Stimulated activated CD8-positive, alpha-beta memory T cell treated with anti-CD3 and anti-CD28 coated beads, Interleukin-7, amount 100 ng/mL, for 24 hours (primary cell): ENCODE data around the gene C11orf24.
"Not testable (repeated sequence)": the region's sequence is repeated elsewhere in the genome, so short reads cannot be mapped to it uniquely, and the experiment has no call there.

Source experiments
- DNase-seq: peaks from one replicate; pipeline ENCODE4 v3.0.0-alpha.2; 2020; ENCODE audit warnings: low read depth

The C11orf24 gene

DNA sequence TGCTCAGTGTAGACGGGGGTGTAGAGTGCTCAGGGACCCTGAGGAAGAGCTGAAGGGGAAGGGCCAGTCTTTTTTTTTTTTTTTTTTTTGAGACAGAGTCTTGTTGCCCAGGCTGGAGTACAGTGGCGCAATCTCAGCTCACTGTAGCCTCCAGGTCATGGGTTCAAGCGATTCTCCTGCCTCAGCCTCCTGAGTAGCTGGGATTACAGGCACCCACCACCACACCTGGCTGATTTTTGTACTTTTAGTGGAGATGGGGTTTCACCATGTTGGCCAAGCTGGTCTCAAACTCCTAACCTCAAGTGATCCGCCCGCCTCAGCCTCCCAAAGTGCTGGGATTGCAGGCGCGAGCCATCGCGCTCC is 27.7 kb upstream of the C11orf24 start:
- not testable (repeated sequence) for DNase-seq

DNA sequence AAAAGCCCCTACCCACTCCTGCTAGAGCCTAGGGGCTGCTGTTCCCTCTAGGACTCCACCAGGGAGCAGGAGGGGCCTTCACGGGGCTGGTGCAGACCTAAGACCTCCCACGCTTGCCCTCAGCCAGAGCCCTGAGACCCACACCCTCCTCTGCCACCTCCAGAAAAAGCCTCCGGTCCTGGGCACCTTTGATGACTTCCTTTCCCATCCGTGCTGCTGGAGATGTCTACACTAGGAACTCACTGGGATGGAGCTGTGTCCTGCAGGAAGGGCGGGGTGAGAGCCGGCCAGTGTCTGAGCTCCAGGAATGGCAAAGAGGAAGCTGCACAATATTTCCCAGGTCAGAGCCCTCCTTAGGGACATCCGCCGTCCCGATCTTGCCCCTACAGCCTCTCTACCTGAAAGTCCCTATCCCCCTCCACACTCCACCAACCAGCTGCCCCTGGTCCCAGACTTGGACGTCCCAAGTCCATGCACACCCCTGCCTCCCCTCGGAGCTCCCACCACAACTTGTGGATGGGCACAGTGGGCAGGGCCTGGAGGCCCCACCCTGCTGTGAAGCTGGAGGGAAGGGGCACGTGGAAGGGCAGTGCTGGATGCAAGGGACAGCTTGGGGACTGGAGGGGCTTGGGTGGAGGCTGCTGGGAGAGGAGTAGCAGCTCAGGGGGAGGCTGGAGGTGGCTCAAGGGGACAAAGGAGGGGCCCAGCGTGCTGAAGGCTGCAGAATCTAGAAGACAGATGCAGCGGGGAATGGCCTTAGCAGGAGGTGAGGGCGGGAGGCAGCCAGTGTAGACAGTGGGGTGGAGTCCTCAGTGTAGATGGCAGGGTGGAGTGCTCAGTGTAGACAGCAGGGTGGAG is 27.1 kb upstream of the C11orf24 start:
- DNase-seq = no peak

GRCh38 chr11:68297812-68298658 is 26.3 kb upstream of the C11orf24 start:
- DNase-seq = peak; percentile 46

- no peak for DNase-seq
Measured at GRCh38 chr11:68297494-68297811, 25.7 kb upstream of the C11orf24 start.

- DNase-seq = no peak
Measured at GRCh38 chr11:68297052-68297378, 25.2 kb upstream of the C11orf24 start.

- DNase-seq = no peak
Measured at GRCh38 chr11:68296344-68297051, 24.7 kb upstream of the C11orf24 start.

DNA sequence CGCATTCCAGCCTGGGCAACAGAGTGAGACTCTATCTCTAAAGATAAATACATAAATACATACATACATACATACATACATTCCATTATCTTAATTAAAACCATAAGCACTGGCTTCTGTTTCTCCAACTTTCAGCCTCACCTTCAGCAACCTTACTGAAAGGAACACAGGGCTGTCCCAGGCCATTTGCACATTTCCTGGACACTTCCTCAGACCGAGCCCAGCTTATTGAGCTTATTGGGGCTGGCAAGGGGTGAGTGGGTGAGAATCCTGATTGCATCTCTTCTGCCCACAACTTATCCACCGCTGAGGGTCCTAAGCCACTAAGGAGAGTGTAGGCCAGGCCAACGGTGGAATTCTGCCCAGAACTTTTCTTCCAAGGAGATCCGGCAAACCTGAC is 24.2 kb upstream of the C11orf24 start:
- DNase-seq = no peak

GRCh38 chr11:68295271-68295670 is 23.5 kb upstream of the C11orf24 start:
- no peak for DNase-seq

DNA sequence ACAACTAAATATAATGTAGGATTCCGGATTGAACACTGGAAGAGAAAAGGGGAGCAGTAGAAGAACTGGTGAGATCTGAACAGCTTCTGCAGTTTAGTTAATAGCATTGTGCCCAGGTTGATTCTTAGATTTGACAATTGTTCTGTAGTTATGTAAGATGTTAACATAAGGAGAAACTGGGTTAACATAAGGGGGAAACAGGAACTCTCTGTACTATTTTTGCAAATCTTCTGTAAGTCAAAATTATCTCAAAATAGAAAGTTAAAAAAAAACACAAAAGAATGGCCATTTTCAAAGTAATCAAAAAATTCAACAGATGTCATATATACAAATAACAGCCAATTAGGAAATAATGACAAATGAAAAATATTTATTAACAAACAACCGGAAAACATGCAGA is 21.9 kb upstream of the C11orf24 start:
- DNase-seq = no peak

DNA sequence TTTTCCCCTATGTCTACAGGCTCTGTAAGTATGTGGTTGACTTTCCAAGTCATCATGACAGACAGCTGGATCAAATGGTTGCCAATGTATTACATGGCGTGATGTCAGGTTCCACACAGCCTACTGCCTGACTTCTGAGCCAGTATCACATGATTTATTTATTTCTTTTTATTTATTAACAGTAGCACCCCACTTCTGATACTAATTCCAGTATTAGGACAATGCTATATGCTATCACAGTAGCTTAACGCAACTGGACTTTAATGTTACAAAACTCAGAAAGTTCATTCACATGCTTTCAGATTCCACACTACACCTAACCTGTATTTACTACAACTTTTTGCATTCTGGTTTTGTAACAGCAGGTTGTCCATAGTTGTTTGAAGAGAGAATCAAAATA is 17.7 kb upstream of the C11orf24 start:
- DNase-seq = no peak

DNA sequence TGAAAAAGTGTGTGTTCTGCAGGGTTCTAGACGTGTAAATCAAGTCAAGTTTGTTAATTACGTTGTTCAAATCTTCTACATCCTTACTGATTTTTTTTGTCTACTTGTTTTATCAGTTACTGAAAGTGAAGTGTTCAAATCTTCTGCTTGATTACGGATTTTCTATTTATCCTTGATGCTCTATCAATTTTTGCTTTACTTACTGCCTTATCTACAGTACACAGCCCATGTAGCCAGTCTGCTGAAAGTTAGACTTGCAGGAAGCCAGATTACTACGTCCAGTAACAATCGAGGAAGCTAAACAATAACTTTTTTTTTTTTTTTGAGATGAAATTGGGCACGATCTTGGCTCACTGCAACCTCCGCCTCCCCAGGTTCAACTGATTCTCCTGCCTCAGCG is 15.6 kb upstream of the C11orf24 start:
- DNase-seq = no peak

DNA sequence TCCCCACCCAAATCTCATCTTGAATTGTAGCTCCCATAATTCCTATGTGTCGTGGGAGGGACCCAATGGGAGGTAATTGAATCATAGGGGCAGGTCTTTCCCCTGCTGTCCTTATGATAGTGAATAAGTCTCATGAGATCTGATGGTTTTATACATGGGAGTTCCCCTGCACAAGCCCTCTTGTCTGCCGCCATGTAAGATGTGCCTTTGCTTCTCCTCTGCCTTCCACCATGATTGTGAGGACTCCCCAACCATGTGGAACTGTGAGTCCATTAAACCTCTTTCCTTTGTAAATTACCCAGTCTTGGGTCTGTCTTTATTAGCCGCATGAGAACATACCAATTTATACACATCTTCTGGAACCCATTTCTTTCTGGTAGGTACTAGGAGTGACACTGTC is 12.8 kb upstream of the C11orf24 start:
- not testable (repeated sequence) for DNase-seq

DNA sequence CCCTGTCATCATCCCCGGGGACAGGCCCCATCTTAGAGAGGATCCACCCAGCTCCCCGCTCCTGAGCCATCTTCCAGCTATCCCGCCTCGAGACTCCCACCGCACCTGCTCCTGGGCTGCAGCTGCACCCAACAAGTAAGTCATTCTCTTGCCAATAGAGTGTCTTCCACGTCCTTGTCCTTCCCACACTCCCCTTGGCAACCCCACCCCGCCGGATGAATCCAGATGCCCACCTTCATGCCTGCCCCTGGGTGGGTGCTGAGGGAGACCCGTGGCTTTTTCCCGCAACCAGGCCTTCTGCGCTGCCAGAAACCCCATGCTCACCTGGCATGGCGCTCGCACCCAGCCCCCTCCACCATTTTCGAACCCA is 11.1 kb upstream of the C11orf24 start:
- DNase-seq = no peak

DNA sequence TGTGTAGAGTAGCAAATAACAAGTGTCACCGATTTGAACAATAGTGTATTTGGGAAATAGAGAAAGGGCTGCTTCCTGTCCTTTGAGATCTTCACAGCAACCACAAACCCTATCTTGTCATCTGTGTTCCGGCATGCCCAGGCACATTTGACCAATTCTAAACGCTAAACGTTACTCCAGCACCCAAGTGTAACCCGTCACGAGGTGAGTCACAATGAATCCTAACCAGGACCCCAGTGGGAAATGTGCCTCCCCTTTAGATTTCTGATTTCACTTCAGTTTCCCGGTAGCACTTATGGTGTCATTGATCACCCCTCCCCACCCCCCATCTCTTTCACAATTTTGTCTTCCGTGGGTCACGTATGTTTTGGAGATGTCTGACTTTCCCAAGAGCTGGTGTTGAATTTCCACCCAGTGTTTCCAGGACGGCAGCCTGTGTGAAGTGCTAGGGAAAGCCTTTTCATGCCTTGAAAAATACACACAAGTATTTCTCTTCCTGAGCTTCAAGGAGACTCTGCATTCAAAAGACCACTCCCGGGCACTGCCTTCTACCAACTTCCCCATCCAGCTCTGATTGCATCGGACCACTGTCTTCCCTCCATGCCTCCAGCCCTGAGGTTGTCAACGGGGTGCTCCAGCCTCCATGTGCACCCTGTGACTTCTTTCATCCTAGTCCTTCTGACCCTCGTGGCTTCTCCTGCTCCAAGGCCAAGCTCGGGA is 10.5 kb upstream of the C11orf24 start:
- DNase-seq = peak; percentile 9

- no peak for DNase-seq
Measured at GRCh38 chr11:68279676-68280075, 7.9 kb upstream of the C11orf24 start.

GRCh38 chr11:68276861-68277260 is 5.1 kb upstream of the C11orf24 start:
- DNase-seq = no peak

GRCh38 chr11:68275721-68276507 is 4.1 kb upstream of the C11orf24 start:
- DNase-seq = no peak

DNA sequence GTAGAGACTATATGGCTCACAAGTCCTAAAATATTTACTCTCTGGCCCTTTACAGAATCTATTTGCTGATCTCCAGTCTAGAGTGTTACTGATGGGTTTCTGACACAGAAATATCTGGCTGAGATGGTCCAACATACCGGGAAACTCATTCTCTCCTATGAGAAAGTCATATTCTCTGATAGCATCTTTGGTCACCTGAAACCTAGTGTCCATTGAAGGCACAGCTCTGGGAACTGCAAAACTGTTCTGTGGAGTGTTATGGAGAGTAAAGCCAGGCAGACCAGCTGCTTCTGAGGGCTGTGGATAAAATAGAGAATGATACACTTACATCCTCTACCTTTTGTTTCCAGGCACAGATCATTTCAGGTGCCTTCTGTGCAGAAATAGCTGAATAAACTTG is 2.5 kb upstream of the C11orf24 start:
- no peak for DNase-seq

GRCh38 chr11:68273026-68273738 is 1.4 kb upstream of the C11orf24 start:
- DNase-seq = no peak

DNA sequence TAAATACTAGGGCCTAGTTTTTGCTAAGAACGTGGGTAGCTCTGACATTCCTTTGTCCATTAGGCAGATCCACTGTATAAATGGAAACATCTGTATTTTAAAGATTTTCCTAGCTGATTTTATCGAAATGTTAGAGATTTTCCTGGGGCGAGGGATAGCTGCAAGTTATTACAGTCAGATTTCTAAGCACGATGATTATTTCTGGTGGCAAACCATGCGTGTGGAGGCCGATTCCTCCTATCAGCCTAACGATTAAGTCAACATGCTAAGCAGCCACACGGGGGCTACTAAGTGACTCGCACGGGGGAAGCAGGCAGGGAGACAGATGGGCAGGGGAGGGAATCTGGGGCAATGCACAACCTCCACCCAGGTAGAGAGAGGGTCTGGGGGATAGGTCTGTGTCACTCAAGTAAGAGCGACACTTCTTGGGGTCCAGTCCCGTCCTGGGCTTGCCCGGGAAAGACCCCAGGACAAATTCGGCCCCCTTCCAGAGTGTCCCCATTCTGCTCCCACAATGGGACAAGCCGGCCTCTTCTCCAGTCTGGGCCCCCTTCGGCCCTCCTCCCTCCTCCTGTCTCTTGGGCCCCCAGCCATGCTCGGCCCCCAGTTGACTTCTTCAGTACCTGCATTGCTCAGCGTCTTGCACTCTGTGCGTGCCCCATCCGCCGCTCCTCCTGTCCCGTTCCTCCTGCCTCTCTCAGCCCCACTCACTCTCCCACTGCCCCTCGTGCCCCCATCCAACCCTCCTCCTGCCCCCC is 571 bp downstream of the C11orf24 start:
- DNase-seq = peak; percentile 19
